Brain microvascular endothelial cell (primary cell): ENCODE data around the gene RORC.

Experiments used
- DNase-seq: peaks from one replicate; pipeline ENCODE4 v3.0.0-alpha.2; 2020
- H3K27ac ChIP-seq: fragments of 250-450 bp; sonication (Bioruptor Pico); 2 replicates; pipeline ENCODE4 v1.5.1; 2020; ENCODE audit warnings: mild to moderate bottlenecking, moderate library complexity
- H3K27me3 ChIP-seq: fragments of 250-450 bp; sonication (Bioruptor Pico); replicated peaks from 2 replicates; pipeline ENCODE4 v1.5.1; 2020; ENCODE audit warnings: mild to moderate bottlenecking
- H3K36me3 ChIP-seq: fragments of 250-450 bp; sonication (Bioruptor Pico); replicated peaks from 2 replicates; pipeline ENCODE4 v1.5.1; 2020; ENCODE audit warnings: mild to moderate bottlenecking
- H3K4me3 ChIP-seq: 2 replicates; pipeline ENCODE4 v1.5.1; 2011; ENCODE audit warnings: low read depth, mild to moderate bottlenecking, control low read depth, low read length, moderate library complexity
- in situ Hi-C: cut with HindIII; loops from 2 replicates; pipeline ENCODE4 v1.10.0; 2017; ENCODE audit warnings: low sequenced_read_pairs, low pct_ligation_motif_present
- TF ChIP-seq, protein P1 (sequence below): IDR thresholded peaks from 2 replicates; pipeline ENCODE4 v1.5.1; 2011; ENCODE audit warnings: low read depth, mild to moderate bottlenecking, moderate library complexity, low read length, control low read depth, inconsistent platforms; ENCODE audit errors: missing control alignments

The RORC gene

DNA sequence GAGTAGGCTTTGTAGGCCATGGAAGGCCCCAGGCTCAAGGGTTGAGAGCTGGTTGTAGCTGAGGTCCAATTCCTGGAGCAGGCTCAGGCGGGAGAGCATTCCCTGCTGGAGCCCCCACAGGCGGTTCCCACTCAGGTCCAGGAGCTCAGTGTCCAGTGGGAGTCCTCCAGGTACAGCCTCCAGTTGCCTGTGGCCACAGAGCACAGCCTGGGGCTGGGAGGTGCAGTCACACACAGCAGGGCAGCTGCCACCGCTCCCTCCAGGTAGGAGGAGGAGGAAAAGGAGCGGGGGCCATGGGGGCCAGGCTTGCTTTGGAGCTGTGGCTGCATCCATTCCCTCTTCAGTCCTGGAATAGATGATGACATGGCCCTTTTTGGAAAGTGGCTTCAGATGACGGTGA lies 29.2 kb downstream of the RORC start:
- Histone ChIP-seq H3K27me3 (peaks cover 53% of the 10 kb centered on the region), H3K36me3 (no peaks in the 10 kb centered on the region), H3K4me3 (no peak overlapping the region), H3K27ac (no peak overlapping the region)
- DNase-seq: no peak
- in situ Hi-C loops: no loop called here
- TF ChIP-seq, protein P1, sequence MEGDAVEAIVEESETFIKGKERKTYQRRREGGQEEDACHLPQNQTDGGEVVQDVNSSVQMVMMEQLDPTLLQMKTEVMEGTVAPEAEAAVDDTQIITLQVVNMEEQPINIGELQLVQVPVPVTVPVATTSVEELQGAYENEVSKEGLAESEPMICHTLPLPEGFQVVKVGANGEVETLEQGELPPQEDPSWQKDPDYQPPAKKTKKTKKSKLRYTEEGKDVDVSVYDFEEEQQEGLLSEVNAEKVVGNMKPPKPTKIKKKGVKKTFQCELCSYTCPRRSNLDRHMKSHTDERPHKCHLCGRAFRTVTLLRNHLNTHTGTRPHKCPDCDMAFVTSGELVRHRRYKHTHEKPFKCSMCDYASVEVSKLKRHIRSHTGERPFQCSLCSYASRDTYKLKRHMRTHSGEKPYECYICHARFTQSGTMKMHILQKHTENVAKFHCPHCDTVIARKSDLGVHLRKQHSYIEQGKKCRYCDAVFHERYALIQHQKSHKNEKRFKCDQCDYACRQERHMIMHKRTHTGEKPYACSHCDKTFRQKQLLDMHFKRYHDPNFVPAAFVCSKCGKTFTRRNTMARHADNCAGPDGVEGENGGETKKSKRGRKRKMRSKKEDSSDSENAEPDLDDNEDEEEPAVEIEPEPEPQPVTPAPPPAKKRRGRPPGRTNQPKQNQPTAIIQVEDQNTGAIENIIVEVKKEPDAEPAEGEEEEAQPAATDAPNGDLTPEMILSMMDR: no peak

DNA sequence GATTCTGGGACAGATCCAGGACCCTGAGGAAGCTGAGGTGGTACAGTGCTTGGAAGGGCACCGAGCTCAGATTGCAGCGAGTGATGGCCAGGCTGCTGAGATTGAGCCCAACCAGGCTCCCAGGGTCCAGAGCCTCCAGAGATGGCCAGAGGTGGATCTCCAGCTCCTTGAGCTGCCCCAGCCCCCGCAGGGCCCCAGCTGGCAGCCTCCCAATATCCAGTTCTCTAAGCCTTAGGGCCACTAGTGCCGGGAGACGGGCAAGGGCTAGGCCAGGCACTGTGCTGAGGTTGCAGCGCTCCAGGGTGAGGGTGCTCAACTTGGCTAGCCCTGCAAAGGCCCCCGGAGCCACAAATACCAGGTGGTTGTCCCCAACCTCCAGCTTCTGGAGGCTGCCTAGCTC lies 29.8 kb downstream of the RORC start:
- in situ Hi-C loops: no loop called here
- no peak overlapping the region for H3K4me3 ChIP-seq
- no peak overlapping the region for H3K27ac ChIP-seq
- peaks cover 51% of the 10 kb centered on the region for H3K27me3 ChIP-seq
- H3K36me3 ChIP-seq: no peaks in the 10 kb centered on the region
- TF ChIP-seq, protein P1: no peak
- no peak for DNase-seq

DNA sequence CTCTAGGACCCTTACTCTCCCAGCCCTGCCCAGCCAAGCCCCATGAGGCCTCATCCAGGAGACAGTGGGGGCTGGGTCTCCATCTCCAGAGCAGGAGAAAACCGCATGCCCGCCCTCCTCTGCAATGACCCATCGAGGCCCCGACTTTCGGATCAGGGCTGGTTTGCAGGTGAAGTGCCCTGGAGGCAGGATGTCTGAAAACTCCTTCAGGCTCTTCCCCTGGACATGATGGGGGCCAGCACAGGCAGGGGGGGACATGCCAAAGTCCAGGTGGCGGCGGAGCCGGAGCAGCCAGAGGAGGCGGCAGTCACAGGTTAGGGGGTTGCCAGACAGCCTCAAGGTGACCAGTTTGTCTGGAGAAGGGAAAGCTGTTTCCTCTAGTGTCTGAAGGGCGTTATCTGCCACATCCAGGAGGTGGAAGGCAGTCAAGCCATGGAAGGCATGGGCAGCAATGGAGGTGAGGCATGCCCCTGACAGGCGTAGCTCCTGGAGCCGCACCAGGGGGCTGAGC lies 30.2 kb downstream of the RORC start:
- H3K36me3 ChIP-seq: no peaks in the 10 kb centered on the region
- no peak overlapping the region for H3K4me3 ChIP-seq
- no peak overlapping the region for H3K27ac ChIP-seq
- in situ Hi-C loops: no loop called here
- peaks cover 46% of the 10 kb centered on the region for H3K27me3 ChIP-seq
- no peak for DNase-seq
- TF ChIP-seq, protein P1: no peak

DNA sequence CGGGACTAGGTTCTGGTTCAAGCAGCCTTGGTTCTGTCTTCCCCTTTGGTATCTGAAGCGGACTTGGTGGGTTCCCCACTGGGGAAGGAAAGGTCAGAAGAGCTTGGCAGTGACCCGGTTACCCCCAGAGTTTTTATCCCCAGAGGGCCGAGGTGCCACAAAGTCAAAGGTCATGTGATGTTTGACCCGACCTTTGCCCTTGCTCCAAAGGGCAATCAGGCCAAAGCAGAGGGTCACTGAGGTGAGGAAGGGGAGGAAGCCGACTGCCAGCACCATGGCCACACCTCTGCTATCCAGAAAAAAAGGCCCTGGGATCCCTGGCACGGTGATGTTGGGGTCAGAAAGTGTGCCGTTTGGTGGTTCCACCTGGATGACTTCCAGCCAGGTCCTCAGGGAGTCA lies 30.8 kb downstream of the RORC start:
- Histone ChIP-seq H3K4me3 (no peak overlapping the region), H3K27me3 (peaks cover 43% of the 10 kb centered on the region)
- in situ Hi-C loops: no loop called here

GRCh38 chr1:151799179-151800022 lies 32.2 kb downstream of the RORC start:
- no peak for DNase-seq
- Histone ChIP-seq H3K27me3 (peaks cover 36% of the 10 kb centered on the region), H3K4me3 (no peak overlapping the region), H3K27ac (no peak overlapping the region), H3K36me3 (no peaks in the 10 kb centered on the region)
- in situ Hi-C loops: no loop called here
- TF ChIP-seq, protein P1: no peak

More for the DNA sequence above, 30.8 kb downstream of the RORC start:
- DNase-seq: no peak
- TF ChIP-seq, protein P1: no peak
- Histone ChIP-seq H3K36me3 (no peaks in the 10 kb centered on the region), H3K27ac (no peak overlapping the region)
